SK-N-SH (cell line): Measurements from ENCODE around the gene RAP1GAP. TPM values are rescaled to one million over a fixed set of nuclear protein-coding genes. Genes with fewer than 3 reads are reported as not detected.

ENCODE experiments used
- CTCF ChIA-PET: fragments of 300-600, 350-600 bp; formaldehyde crosslinking; extraction: SDS; loops from one replicate; lab custom pipeline; 2021; lab: Yijun Ruan, JAX
- POLR2A ChIA-PET: fragments of 350-600 bp; sonication (Branson Sonifier 250); formaldehyde crosslinking; extraction: SDS; loops from one replicate; lab custom pipeline; 2020; ENCODE audit warnings: antibody characterized with exemption, inconsistent platforms; lab: Yijun Ruan, JAX
- DNase-seq: peaks from one replicate; pipeline ENCODE4 v3.0.0; 2012
- H2AFZ ChIP-seq: fragments of 200-600 bp; sonication (generic); 2 replicates; pipeline ENCODE4 v1.8.1; 2016; ENCODE audit warnings: antibody characterized with exemption, mild to moderate bottlenecking, low read depth
- H3F3A ChIP-seq: fragments of 200-600 bp; sonication (generic); replicated peaks from 2 replicates; pipeline ENCODE3; 2016; ENCODE audit warnings: antibody characterized with exemption, mild to moderate bottlenecking; ENCODE audit not compliant: insufficient read depth
- H3K27ac ChIP-seq, 2 experiments: fragments of 200-500 bp in 1 of 2; fragments of 200-600 bp in 1 of 2; sonication (Bioruptor generic) in 1 of 2; sonication (generic), shearing (Covaris generic) in 1 of 2; 2 replicates each; pipeline versions ENCODE4 v1.5.1 to v1.6.1; 2014 to 2016; ENCODE audit warnings: low read depth in 2 of 2, inconsistent platforms in 1 of 2, low read length in 1 of 2, mild to moderate bottlenecking in 1 of 2, mixed read lengths in 1 of 2
- H3K27me3 ChIP-seq: fragments of 200-600 bp; sonication (generic), shearing (Covaris generic); 2 replicates; pipeline ENCODE4 v1.6.1; 2016; ENCODE audit warnings: mixed run types; ENCODE audit not compliant: insufficient read depth
- H3K36me3 ChIP-seq, 2 experiments: fragments of 200-500 bp in 1 of 2; fragments of 200-600 bp in 1 of 2; sonication (Bioruptor generic) in 1 of 2; sonication (generic) in 1 of 2; replicated peaks in 1 of 2; 2 replicates each; pipeline versions ENCODE3 to v1.5.1; 2014 to 2016; ENCODE audit warnings: low read length in 1 of 2, mild to moderate bottlenecking in 1 of 2; ENCODE audit not compliant: insufficient read depth in 2 of 2, control insufficient read depth in 1 of 2
- H3K4me1 ChIP-seq, 2 experiments: fragments of 200-500 bp in 1 of 2; fragments of 200-600 bp in 1 of 2; sonication (Bioruptor generic) in 1 of 2; sonication (generic), shearing (Covaris generic) in 1 of 2; 2 replicates each; pipeline versions ENCODE4 v1.5.1 to v1.6.1; 2014 to 2016; ENCODE audit warnings: low read depth in 1 of 2, low read length in 1 of 2, mixed run types in 1 of 2; ENCODE audit not compliant: insufficient read depth in 2 of 2, control insufficient read depth in 1 of 2
- H3K4me2 ChIP-seq: fragments of 200-600 bp; sonication (generic), shearing (Covaris generic); 2 replicates; pipeline ENCODE4 v1.6.1; 2017; ENCODE audit warnings: mixed run types
- H3K4me3 ChIP-seq, 2 experiments: fragments of 200-500 bp in 1 of 2; fragments of 200-600 bp in 1 of 2; sonication (Bioruptor generic) in 1 of 2; sonication (generic), shearing (Covaris generic) in 1 of 2; 2 replicates each; pipeline versions ENCODE4 v1.5.1 to v1.8.1; 2014 to 2016; ENCODE audit warnings: low read depth in 2 of 2, inconsistent platforms in 1 of 2, low read length in 1 of 2, mild to moderate bottlenecking in 1 of 2, mixed read lengths in 1 of 2, moderate library complexity in 1 of 2
- H3K79me2 ChIP-seq: fragments of 200-600 bp; sonication (generic); 2 replicates; pipeline ENCODE4 v1.8.1; 2017; ENCODE audit warnings: mild to moderate bottlenecking; ENCODE audit not compliant: insufficient read depth
- H3K9ac ChIP-seq: fragments of 200-600 bp; sonication (generic); 2 replicates; pipeline ENCODE4 v1.6.1; 2017; ENCODE audit warnings: mixed run types
- H3K9me2 ChIP-seq: fragments of 200-600 bp; sonication (generic); 2 replicates; pipeline ENCODE4 v1.6.1; 2017; ENCODE audit warnings: mixed run types
- H3K9me3 ChIP-seq: fragments of 200-600 bp; sonication (generic); 2 replicates; pipeline ENCODE4 v1.6.1; 2017; ENCODE audit warnings: mixed run types, mild to moderate bottlenecking, moderate library complexity
- H4K20me1 ChIP-seq: fragments of 200-600 bp; sonication (generic); 2 replicates; pipeline ENCODE4 v1.6.1; 2017; ENCODE audit warnings: mild to moderate bottlenecking, mixed run types; ENCODE audit not compliant: insufficient read depth
- EZH2phosphoT487 ChIP-seq: fragments of 200-600 bp; sonication (generic); IDR thresholded peaks from 2 replicates; pipeline ENCODE4 v1.6.1; 2017; ENCODE audit warnings: low read depth, mixed run types, mild to moderate bottlenecking, antibody characterized with exemption, moderate library complexity, borderline replicate concordance
- GABPA ChIP-seq: IDR thresholded peaks from 2 replicates; pipeline ENCODE4 v1.4.0; 2012; ENCODE audit warnings: low read depth, mild to moderate bottlenecking
- GATA2 ChIP-seq: sonication (generic); formaldehyde crosslinking; IDR thresholded peaks from 2 replicates; pipeline ENCODE4 v1.5.0; 2020; ENCODE audit warnings: mild to moderate bottlenecking, missing genetic modification reagents
- IRF3 ChIP-seq: fragments of 150-350 bp; IDR thresholded peaks from 2 replicates; pipeline ENCODE4 v1.6.1; 2016; ENCODE audit warnings: mild to moderate bottlenecking, low read depth, low read length
- MAX ChIP-seq: IDR thresholded peaks from 2 replicates; pipeline ENCODE4 v1.4.0; 2012; ENCODE audit warnings: low read depth
- MEF2A ChIP-seq: IDR thresholded peaks from 2 replicates; pipeline ENCODE4 v1.4.0; 2012; ENCODE audit warnings: low read depth, borderline replicate concordance
- MXI1 ChIP-seq: IDR thresholded peaks from 2 replicates; pipeline ENCODE4 v1.6.1; 2012; ENCODE audit warnings: mild to moderate bottlenecking, low read depth, low read length, improper control_type of control experiment
- NFIC ChIP-seq: IDR thresholded peaks from 2 replicates; pipeline ENCODE4 v1.4.0; 2012; ENCODE audit warnings: borderline replicate concordance
- PBX3 ChIP-seq: IDR thresholded peaks from 2 replicates; pipeline ENCODE4; 2012
- POLR2AphosphoS5 ChIP-seq: IDR thresholded peaks from 2 replicates; pipeline ENCODE4 v1.6.1; 2012; ENCODE audit warnings: low read depth, low read length
- RCOR1 ChIP-seq: fragments of 150-350 bp; IDR thresholded peaks from 2 replicates; pipeline ENCODE4 v1.6.1; 2017; ENCODE audit warnings: antibody characterized with exemption, low read length
- RFX5 ChIP-seq: IDR thresholded peaks from 2 replicates; pipeline ENCODE4 v1.6.1; 2012; ENCODE audit warnings: mild to moderate bottlenecking, improper control_type of control experiment, low read length
- RXRA ChIP-seq: IDR thresholded peaks from 2 replicates; pipeline ENCODE4 v1.4.0; 2012; ENCODE audit warnings: low read depth, mild to moderate bottlenecking, borderline replicate concordance
- SMC3 ChIP-seq: IDR thresholded peaks from 2 replicates; pipeline ENCODE4 v1.6.1; 2012; ENCODE audit warnings: low read depth, low read length, improper control_type of control experiment
- TAF1 ChIP-seq: IDR thresholded peaks from 2 replicates; pipeline ENCODE4 v1.6.1; 2012; ENCODE audit warnings: low read depth, mild to moderate bottlenecking, low read length, moderate library complexity, borderline replicate concordance
- TEAD4 ChIP-seq: IDR thresholded peaks from 2 replicates; pipeline ENCODE4 v1.4.0; 2012; ENCODE audit warnings: mild to moderate bottlenecking, borderline replicate concordance; ENCODE audit not compliant: insufficient read depth
- USF1 ChIP-seq: IDR thresholded peaks from 2 replicates; pipeline ENCODE4 v1.4.0; 2012; ENCODE audit warnings: low read depth, borderline replicate concordance
- WGBS: methylation state at CpG from one replicate; pipeline ENCODE4 v1.1.6; 2017; ENCODE audit warnings: low lambda C conversion rate; 5-methylcytosine and 5-hydroxymethylcytosine counted together
- polyA plus RNA-seq, 3 experiments: library from polyadenylated mRNA; depleted of rRNA; stranded (reverse); fragments of >200 nt; gene quantifications; 2 replicates each; pipeline ENCODE4 v1.2.3, GENCODE V29; 2012
- TF ChIP-seq, protein P1 (sequence below): IDR thresholded peaks from 2 replicates; pipeline ENCODE4 v1.4.0; 2012; ENCODE audit warnings: low read depth, borderline replicate concordance
- TF ChIP-seq, protein P2 (sequence below): fragments of 150-350 bp; IDR thresholded peaks from 2 replicates; pipeline ENCODE4 v1.6.1; 2017; ENCODE audit warnings: antibody characterized with exemption, low read length, low read depth, borderline replicate concordance

Gene RAP1GAP
- polyA plus RNA-seq, 1 of the 3 experiments (the other 2 are of a cell fraction): 0.99 TPM

GRCh38 chr1:21643624-21644023, 25.5 kb downstream of the RAP1GAP start:
- DNase-seq: no peak
- no peak overlapping the region for H3K27ac ChIP-seq
- POLR2A ChIA-PET: no interaction called here
- H3K9ac ChIP-seq: no peak overlapping the region
- H3F3A ChIP-seq: no peaks in the 10 kb centered on the region
- no peak overlapping the region for H2AFZ ChIP-seq
- no peak overlapping the region for H3K4me3 ChIP-seq
- CTCF ChIA-PET: interaction anchor here (2.6 kb wide), 1 partner anchor 15 kb away, joined by 18 read pairs; no protein-coding TSS in a partner anchor
- peaks cover 0 to 7% of the 10 kb centered on the region in 2 experiments; a peak in 1 of 4 replicates for H3K4me1 ChIP-seq
- no peak for TF ChIP-seq MXI1
- TF ChIP-seq RCOR1: no peak
- TF ChIP-seq GATA2 (CRISPR knock-in tag): no peak
- TF ChIP-seq, protein P1, sequence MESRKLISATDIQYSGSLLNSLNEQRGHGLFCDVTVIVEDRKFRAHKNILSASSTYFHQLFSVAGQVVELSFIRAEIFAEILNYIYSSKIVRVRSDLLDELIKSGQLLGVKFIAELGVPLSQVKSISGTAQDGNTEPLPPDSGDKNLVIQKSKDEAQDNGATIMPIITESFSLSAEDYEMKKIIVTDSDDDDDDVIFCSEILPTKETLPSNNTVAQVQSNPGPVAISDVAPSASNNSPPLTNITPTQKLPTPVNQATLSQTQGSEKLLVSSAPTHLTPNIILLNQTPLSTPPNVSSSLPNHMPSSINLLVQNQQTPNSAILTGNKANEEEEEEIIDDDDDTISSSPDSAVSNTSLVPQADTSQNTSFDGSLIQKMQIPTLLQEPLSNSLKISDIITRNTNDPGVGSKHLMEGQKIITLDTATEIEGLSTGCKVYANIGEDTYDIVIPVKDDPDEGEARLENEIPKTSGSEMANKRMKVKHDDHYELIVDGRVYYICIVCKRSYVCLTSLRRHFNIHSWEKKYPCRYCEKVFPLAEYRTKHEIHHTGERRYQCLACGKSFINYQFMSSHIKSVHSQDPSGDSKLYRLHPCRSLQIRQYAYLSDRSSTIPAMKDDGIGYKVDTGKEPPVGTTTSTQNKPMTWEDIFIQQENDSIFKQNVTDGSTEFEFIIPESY: no peak
- TF ChIP-seq, protein P2, sequence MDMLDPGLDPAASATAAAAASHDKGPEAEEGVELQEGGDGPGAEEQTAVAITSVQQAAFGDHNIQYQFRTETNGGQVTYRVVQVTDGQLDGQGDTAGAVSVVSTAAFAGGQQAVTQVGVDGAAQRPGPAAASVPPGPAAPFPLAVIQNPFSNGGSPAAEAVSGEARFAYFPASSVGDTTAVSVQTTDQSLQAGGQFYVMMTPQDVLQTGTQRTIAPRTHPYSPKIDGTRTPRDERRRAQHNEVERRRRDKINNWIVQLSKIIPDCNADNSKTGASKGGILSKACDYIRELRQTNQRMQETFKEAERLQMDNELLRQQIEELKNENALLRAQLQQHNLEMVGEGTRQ: no peak
- TF ChIP-seq POLR2AphosphoS5: no peak
- no peak for TF ChIP-seq MAX
- no peak for TF ChIP-seq RXRA
- no peak for TF ChIP-seq TAF1
- TF ChIP-seq USF1: no peak
- no peaks in the 10 kb centered on the region for H3K79me2 ChIP-seq
- no peaks in the 10 kb centered on the region for H4K20me1 ChIP-seq
- WGBS: 73% methylated on average over 5 of the region's 5 CpGs
- no peak overlapping the region for H3K4me2 ChIP-seq
- no peaks in the 10 kb centered on the region for H3K9me3 ChIP-seq
- no peaks in the 10 kb centered on the region for H3K9me2 ChIP-seq
- no peaks in the 10 kb centered on the region for H3K36me3 ChIP-seq
- no peaks in the 10 kb centered on the region for H3K27me3 ChIP-seq

DNA sequence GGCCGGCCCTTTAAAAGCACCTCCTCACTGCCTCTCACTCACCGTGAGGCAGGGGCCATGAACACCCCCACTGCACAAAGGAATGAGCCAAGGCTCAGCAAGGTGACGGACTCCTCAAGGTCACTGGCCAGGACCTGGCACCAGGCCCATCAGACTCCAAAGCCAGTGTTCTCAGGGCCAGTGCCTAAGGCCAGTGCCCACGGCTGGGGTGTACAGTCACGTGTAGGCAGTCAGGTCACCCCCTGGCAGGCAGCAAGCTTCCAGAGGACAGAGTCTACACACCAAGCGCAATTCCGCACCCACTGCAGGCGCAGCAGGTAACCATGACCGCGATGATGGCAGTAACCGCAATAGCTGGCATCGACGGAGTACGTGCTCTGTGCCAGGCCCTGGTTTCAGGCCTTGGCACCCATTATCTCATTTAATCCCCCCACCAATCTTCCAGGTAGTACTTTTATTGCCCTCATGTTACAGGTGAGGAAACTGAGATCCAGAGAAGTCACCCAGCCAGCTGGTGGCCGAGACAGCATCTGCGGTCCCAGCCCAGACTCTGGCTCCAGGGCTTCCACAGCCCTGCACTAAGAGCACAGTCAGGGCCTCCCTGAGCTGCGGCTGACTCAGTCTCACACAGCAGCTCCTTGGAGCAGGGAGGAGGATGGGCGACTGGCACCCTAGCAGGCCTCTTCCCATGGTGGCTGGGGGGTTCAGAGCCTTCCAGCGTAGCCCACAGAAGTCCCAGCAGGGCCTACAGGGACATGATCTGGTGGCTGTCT, 27.0 kb downstream of the RAP1GAP start:
- Histone ChIP-seq H4K20me1 (no peaks in the 10 kb centered on the region), H3K79me2 (no peaks in the 10 kb centered on the region), H3K27me3 (no peaks in the 10 kb centered on the region), H3K4me2 (no peak overlapping the region), H2AFZ (no peak overlapping the region), H3K27ac (no peak overlapping the region), H3K9ac (no peak overlapping the region), H3K9me2 (no peaks in the 10 kb centered on the region), H3K9me3 (no peaks in the 10 kb centered on the region), H3K36me3 (no peaks in the 10 kb centered on the region), H3K4me1 (peaks cover 0 to 7% of the 10 kb centered on the region in 2 experiments; a peak in 1 of 4 replicates), H3K4me3 (no peak overlapping the region), H3F3A (no peaks in the 10 kb centered on the region)
- 89% methylated on average over 13 of the region's 19 CpGs for WGBS
- ChIA-PET POLR2A (no interaction called here), CTCF (interaction anchor here (0.6 to 2.3 kb wide), 4 partner anchors 15 to 388 kb away, joined by 3 to 5 read pairs (median 4); no protein-coding TSS in a partner anchor)
- no peak for DNase-seq
- TF ChIP-seq, protein P2: no peak
- no peak for TF ChIP-seq MEF2A
- no peak for TF ChIP-seq RFX5
- no peak for TF ChIP-seq PBX3
- TF ChIP-seq POLR2AphosphoS5: no peak
- no peak for TF ChIP-seq IRF3
- TF ChIP-seq GABPA: no peak
- no peak for TF ChIP-seq TEAD4
- TF ChIP-seq SMC3: no peak
- TF ChIP-seq NFIC: no peak
- TF ChIP-seq GATA2 (CRISPR knock-in tag): no peak
- TF ChIP-seq EZH2phosphoT487: no peak
